Glutamatergic neuron (in vitro differentiated cells): ENCODE measurements around the gene CDC73. TPM values are rescaled to one million over a fixed set of nuclear protein-coding genes. Genes with fewer than 3 reads are reported as not detected.

Experiments used
- DNase-seq: peaks from one replicate; pipeline ENCODE4 v3.0.0; 2022
- H3K27ac Mint-ChIP-seq: one replicate; pipeline ENCODE4 v1.8.0; 2020; ENCODE audit warnings: mild to moderate bottlenecking, mixed read lengths, inconsistent platforms; ENCODE audit not compliant: unreplicated experiment
- H3K27me3 Mint-ChIP-seq: one replicate; pipeline ENCODE4 v1.8.0; 2020; ENCODE audit warnings: mild to moderate bottlenecking, moderate library complexity, mixed read lengths, inconsistent platforms; ENCODE audit not compliant: unreplicated experiment
- H3K36me3 Mint-ChIP-seq: one replicate; pipeline ENCODE4 v1.8.0; 2020; ENCODE audit warnings: mild to moderate bottlenecking, mixed read lengths, inconsistent platforms; ENCODE audit not compliant: unreplicated experiment
- H3K4me1 Mint-ChIP-seq: one replicate; pipeline ENCODE4 v1.8.0; 2020; ENCODE audit warnings: mild to moderate bottlenecking, low read depth, mixed read lengths, inconsistent platforms; ENCODE audit not compliant: unreplicated experiment
- H3K4me3 Mint-ChIP-seq: one replicate; pipeline ENCODE4 v1.8.0; 2020; ENCODE audit warnings: mild to moderate bottlenecking, mixed read lengths, inconsistent platforms; ENCODE audit not compliant: unreplicated experiment
- H3K9me3 Mint-ChIP-seq: one replicate; pipeline ENCODE4 v1.8.0; 2020; ENCODE audit warnings: mild to moderate bottlenecking, moderate library complexity, mixed read lengths, inconsistent platforms; ENCODE audit not compliant: unreplicated experiment
- CTCF ChIP-seq: fragments of 200-600 bp; sonication (generic); IDR thresholded peaks from one replicate; pipeline ENCODE4 v1.5.0; 2021; ENCODE audit not compliant: partially characterized antibody, unreplicated experiment
- total RNA-seq: library from RNA; stranded (reverse); fragmentation: NEBNext Ultra II Directional; extraction: Animal tissue kit (Norgen Biotek cat#: 25700); gene quantifications from one replicate; pipeline ENCODE4 v1.2.1, GENCODE V29; 2021; ENCODE audit not compliant: unreplicated experiment

Gene CDC73
- total RNA-seq, 1 donor from 2014 or later: 40.0 TPM

- H3K9me3 Mint-ChIP-seq: peaks cover 2% of the 10 kb centered on the region
- TF ChIP-seq CTCF: no peak
- H3K4me1 Mint-ChIP-seq: peaks cover 3% of the 10 kb centered on the region
- no peak for DNase-seq
- H3K27me3 Mint-ChIP-seq: peaks cover 12% of the 10 kb centered on the region
- no peaks in the 10 kb centered on the region for H3K36me3 Mint-ChIP-seq
- no peak overlapping the region for H3K27ac Mint-ChIP-seq
- H3K4me3 Mint-ChIP-seq: no peak overlapping the region
Observed at GRCh38 chr1:193118194-193118593, 3.6 kb upstream of the CDC73 start.

- no peak overlapping the region for H3K27ac Mint-ChIP-seq
Observed at GRCh38 chr1:193118803-193119730, 2.8 kb upstream of the CDC73 start.

GRCh38 chr1:193120604-193121166 is 1.1 kb upstream of the CDC73 start:
- H3K27ac Mint-ChIP-seq: peak overlapping the region; percentile 25
- peak overlapping the region; percentile 98 for H3K4me3 Mint-ChIP-seq
- DNase-seq: no peak
- TF ChIP-seq CTCF: no peak
- H3K4me1 Mint-ChIP-seq: peaks cover 4% of the 10 kb centered on the region
- peaks cover 2% of the 10 kb centered on the region for H3K9me3 Mint-ChIP-seq
- H3K27me3 Mint-ChIP-seq: peaks cover 15% of the 10 kb centered on the region
- H3K36me3 Mint-ChIP-seq: no peaks in the 10 kb centered on the region

More at GRCh38 chr1:193118803-193119730, 2.8 kb upstream of the CDC73 start:
- Mint-ChIP-seq H3K4me1 (peaks cover 3% of the 10 kb centered on the region), H3K4me3 (no peak overlapping the region), H3K36me3 (no peaks in the 10 kb centered on the region), H3K27me3 (peaks cover 12% of the 10 kb centered on the region), H3K9me3 (peaks cover 2% of the 10 kb centered on the region)
- DNase-seq: no peak
- TF ChIP-seq CTCF: no peak

- no peak for DNase-seq
- Mint-ChIP-seq H3K4me3 (peak overlapping the region; percentile 4), H3K36me3 (no peaks in the 10 kb centered on the region), H3K27me3 (peaks cover 10% of the 10 kb centered on the region), H3K9me3 (peaks cover 2% of the 10 kb centered on the region), H3K27ac (no peak overlapping the region), H3K4me1 (peaks cover 4% of the 10 kb centered on the region)
- no peak for TF ChIP-seq CTCF
Observed at GRCh38 chr1:193123751-193124150, 1.9 kb downstream of the CDC73 start.

DNA sequence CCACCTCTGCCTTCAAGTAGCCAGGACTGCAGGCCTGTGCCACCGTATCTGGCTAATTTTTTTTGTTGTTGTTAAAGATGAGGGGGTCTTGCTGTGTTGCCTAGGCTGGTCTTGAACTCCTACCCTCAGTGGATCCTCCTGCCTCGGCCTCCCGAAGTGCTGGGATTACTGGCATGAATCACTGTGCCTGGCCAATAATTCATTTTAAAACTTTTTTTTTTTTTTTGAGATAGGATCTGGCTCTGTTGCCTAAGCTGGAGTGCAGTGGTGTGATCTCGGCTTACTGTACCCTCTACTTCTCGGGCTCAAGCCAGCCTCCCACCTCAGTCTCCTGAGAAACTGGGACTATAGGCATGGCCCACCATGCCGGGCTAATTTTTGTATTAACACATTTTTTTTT is 3.5 kb downstream of the CDC73 start:
- Mint-ChIP-seq H3K9me3 (peaks cover 2% of the 10 kb centered on the region), H3K27me3 (peaks cover 10% of the 10 kb centered on the region), H3K36me3 (no peaks in the 10 kb centered on the region), H3K4me3 (no peak overlapping the region), H3K4me1 (peaks cover 4% of the 10 kb centered on the region), H3K27ac (no peak overlapping the region)
- TF ChIP-seq CTCF: no peak
- DNase-seq: no peak
